ENCODE data around the gene NFAM1.
A peak's percentile ranks its signal among the peaks of the same experiment; 100 is the strongest.

NFAM1 gene

DNA sequence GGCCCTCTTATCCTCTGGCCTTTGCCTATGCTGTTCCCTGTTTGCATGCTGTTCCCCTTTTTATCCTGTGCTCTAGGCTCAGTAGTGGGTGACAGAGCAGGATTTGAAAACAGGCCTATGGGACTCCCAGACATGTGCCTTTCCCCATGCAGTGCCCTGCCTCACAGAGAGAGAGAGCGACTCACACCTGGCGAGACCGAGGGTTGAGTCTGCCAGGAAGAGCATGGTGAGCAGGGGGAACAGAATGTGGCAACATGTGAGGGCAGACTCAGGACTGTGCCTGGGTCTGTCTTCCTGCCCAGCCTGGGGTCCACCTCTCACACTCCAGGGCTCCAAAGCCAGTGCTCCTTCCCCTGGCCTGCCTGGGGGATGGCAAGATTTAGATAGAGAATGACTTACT is 75.0 kb downstream of the NFAM1 start:
- DNase-seq = no peak

DNA sequence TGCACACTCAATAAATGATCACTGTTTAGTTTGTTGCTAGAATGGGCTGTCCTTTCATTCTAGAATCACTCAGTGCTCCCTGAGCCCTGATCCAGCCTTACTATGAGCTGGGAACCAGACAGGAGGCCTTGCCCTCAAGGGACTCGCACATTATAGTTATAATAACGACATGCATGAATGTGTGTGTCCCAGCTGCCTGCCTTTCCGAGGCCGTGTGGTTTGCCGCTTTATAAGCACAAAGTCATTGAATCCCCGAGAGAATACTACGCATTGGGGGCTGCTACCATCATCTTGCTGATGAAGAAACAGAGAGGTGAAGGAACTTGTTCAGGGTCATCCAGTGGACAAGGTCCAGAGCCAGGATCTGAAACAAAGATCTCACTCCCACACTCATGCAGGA is 75.7 kb downstream of the NFAM1 start:
- DNase-seq = no peak

DNA sequence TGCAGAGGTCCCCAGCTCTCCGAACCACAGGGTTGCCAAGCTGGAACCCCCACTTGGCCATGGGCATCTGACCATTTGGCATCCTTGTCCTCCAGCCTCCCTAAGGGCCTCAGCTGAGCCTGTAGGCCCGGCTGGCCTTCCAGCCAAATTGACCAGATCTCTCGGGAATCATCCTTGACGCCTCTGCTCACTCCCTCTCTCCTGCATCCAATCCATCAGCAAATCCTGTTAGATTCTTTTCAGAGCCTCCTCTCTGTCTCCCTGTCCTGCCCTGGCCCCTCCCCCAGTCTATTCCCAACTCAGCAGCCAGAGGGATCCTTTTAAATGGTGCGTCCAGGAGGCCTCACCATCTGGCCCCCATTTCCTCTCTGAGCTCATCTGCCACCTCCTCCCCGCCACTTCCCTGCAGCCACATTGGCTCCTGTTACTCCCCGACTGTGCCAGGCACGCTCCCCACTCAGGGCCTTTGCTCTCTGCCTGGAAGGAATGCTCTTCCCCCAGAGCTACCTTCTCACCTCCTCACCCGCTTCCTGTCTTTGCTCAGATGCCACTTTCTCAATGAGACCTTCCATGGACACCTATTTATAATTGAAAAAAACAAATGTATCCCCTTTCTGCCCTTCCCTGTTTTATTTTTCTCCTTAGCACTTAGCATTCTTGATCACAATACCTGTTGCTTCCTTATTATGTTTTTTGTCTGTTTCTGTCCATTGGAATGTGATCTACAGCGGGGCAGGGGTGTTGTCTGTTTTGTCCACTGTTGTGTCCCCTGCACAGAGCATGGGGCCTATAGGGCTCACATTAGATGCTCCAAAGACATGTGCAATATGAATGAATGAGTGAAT is 78.1 kb downstream of the NFAM1 start:
- peak; percentile 90 for DNase-seq

DNA sequence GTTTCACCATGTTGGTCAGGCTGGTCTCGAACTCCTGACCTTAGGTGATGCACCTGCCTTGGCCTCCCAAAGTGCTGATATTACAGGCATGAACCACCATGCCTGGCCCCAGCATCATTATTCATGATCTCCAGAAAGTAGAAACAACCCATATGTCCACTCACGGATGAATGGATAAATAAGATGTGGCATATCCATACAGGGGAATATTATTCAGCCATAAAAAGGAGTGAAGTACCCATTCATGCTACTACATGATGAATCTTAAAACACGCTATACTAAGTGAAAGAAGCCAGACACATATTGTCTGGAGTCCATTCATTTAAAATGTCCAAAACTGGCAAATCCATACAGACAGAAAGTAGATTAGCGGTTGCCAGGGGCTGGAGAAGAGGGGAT is 81.8 kb downstream of the NFAM1 start:
- no peak for DNase-seq

DNA sequence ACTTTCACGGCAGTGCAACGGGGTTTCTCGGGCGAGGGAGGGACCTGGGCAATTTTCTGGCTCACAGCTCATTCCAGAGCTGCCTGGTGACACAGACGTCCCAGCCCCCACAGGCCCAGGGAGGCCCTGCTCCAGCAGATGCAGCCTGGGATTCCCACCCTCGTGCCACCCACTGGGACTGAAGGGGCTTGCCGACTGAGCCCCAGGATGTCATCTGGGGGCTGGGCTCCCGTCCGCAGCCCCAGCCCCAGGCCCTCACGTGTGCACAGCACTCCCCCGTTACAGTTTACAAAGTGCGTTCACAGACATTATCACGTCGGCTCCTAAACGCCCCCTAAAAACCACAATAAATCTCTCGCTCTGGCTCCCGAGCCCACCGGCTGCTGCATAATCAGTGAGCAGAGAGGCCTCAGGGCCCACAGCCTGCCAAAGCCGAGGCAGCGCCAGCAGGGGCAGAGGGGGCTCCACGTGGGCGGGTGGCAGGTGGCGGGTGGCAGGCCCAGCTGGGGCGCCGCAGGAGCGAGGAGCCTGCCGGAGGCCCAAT is 84.8 kb downstream of the NFAM1 start:
- peak; percentile 59 for DNase-seq

DNA sequence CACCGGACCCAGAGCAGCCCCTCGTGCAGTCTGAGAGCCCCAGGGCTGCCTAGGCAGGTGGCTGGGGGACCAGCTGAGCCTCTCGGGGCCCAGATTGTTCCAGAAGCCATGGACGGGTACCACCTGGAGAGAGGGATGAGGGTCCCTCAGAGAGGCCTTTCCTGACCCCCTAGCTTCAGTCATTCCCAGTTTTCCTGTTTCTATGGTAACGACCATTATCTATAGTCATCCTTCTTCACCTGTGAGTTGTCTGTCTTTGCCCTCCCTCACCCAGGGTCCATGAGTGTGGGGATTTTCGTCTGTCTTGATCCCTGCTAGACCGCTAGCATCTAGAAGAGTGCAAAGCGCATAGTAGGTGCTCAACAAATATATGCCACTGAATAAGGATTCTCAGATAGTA is 85.5 kb downstream of the NFAM1 start:
- DNase-seq = no peak

DNA sequence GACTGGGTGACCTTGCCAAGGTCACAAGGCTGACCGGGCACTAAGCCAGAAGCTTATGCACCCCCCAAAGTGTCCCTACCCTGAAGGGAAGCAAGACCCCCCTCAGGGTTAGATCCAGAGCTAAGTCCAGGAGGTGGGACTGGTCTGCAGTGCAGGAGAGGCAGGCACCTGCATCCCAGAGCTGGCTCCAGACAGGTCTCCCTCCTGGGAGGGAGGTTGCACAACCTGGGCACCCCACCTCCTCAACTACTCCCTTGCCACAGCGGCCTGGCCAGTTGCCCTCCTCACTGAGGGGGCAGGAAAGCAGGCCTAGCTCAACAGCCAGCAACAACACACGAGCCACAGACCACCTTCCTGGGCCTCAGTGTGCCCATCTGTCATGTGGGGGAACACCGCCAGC is 86.7 kb downstream of the NFAM1 start:
- DNase-seq = no peak

DNA sequence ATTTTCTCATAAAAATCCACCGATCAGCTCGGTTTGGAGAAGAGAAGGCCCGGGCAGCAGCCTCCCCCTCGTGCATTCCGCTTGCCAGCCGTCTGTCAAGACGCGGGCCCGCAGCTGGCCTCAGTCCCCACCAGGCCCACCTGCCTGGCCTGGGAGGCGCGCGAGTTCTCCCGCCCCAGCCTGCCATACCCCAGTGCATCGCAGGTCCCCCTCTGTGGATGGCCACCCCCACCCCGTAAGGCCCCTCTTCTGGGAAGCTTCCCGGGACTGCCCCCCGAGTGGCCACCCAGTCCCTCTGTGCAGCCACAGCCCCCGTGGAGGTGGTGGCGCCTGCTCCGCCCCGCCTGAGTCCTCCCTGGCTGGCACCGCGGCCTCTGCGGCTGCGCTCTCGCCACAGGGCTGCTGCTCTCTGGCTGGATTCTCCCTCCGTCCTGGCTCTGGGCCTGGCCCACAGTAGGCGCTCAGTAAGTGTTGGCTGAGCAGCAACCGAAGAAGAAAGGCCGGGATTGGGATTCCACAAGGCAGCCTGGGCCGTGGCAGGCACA is 87.8 kb downstream of the NFAM1 start:
- peak; percentile 95 for DNase-seq

DNA sequence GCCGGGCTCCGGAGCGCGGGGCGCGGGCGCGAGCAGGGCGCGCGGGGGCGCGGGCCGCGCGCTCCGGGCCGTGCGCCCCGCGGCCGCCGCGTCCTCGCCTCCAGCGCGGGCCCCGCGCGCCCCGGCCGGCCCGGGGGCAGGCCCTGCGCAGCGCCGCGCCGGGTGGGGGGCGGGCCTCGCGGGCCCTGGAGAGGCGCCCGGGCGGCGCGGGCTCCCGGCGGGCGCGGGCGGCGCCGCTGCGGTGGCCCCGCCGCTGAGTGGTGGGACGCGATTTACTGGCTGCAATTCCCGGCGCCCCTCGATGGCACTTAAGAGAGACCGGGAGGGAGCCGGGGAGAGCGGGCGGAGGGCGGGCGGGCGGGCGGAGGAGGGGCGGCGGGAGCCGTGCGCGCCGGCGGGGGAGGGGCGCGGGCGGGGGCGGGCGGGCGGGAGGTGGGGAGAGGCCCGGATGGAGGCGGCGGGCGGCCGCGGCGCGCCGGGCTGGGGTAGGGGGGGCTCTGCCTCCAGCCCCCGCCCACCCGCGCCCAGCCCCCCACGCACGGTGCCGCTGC is 88.6 kb downstream of the NFAM1 start:
- DNase-seq = no peak

DNA sequence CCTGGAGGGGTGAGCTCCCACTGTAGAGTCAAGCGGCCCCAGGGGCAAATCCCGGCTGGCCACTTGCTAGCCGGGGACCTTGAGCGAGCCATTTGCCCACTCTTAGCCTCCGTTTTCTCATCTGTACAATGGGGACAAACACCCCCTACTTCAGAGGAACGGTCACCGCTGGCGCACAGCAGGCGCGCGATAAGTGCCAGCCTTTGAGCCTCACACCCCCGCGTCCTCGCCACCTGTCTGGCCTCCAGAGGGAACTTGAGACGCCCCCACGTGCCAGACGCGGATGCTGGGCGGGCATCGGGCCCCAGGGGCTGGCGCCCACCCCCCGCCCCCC is 89.1 kb downstream of the NFAM1 start:
- DNase-seq = no peak

DNA sequence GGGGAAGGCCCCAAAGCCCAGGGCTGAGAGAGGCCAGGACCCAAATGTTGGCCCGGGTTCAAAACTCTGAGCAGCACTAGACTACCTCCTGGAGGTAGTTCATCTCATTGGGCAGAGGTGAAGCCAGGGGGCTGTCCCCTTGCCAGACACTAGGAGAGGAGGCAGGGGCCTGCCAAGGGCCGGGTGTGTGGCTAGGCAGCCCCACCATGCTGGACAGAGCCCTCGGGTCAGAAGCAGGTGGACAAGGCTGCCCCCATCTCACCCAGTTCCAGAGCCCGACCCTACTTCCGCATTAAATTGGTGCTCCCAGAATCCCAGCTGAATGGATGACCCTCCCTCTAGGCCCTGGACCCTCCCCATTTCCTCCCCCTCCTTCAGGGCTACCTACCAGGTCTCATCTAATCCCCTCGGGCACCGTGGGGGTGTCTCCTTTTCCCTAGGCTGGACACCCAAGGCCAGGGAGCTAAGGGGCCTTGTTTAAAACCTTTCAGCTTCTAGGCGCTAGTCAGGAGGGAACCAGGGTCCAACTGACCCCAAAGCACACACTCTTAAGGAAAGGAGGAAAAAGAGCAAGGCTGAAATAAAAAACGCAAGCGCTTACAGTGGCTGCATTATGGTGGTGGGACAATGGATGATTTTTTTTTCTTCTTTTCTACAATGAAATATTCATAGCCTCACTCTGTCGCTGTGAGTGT is 89.6 kb downstream of the NFAM1 start:
- peak; percentile 5 for DNase-seq

DNA sequence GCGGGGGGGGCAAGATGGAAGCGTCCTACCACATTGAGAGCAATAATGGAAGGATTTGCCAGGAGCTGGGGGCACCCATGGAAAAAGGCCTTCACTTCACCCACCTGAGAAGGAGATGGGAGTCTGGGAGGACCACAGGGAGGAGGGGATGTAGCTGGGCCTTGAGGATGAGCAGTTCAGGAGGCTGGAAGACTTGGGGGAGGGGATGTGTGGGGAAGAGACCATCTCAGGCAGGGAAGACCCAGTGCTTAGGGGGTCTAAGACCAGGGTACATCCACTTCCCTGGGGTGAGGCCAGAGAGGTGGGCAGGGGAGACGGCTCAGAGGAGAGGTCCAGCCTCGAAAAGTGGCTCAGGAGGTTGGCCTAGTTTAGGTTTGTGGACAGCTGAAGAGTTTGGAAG is 90.4 kb downstream of the NFAM1 start:
- no peak for DNase-seq

DNA sequence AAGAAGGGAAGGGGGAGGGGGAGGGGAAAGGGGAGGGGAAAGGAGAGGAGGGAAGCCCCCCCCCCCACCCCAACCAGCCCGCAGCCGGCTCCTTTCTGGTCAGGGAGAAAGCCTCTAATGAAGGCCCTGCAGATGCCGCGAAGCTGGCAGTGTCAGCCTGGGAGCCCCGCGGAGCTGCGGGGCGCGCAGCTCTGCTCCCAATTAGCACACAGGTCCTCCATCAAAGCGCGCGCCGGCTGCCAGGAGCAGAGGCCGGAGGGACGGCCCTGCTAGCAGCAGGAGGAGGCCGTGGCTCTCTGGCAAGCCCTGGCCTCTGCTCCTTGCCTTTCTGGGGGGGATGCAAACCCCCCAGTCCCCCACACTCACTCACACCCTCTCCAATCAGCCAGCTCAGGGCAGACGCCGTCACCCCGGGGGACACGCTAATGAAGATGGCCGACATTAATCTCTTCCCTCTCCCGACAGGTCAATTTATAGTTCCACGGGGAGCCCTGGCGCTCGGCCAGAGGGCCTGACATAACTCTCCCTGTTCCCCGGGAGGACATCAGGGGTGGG is 91.3 kb downstream of the NFAM1 start:
- peak; percentile 65 for DNase-seq

DNA sequence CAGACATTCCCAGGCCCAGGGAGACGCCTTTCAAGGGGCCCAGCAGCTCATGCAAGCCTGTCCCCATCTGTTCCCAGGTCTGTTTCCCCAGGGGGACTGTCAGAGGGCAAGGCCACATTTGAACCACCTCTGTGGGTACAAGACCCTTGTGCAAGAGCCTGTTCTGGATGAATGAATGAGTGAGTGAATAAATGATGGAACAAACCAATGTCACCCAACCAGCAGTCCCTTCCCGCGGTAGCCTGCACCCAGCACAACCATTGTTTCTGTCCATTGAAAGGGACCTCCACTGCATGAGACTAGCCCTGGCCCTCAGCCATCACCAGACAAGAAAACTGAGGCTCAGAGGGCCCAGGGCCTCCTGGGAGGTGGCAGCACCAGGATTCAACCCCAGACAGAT is 92.1 kb downstream of the NFAM1 start:
- DNase-seq = no peak

DNA sequence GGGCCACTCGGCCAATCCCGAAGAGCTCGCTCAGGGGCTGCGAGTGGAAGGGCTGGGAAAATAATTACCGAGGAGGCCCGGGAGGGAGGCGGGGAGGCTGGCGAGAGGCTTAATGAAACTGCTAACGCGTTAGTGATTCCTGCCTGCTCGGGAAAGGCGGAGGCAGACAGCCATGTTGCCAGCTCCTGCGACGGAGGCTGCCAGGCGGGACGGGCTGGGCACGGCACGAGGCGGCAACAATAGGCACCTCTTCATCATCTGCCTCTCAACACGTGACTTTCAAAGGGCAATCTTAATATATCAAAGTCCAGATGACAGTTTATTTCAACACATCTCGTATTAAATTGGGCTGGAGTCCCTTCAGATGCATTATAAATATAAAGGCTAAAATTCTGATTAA is 93.7 kb downstream of the NFAM1 start:
- no peak for DNase-seq

DNA sequence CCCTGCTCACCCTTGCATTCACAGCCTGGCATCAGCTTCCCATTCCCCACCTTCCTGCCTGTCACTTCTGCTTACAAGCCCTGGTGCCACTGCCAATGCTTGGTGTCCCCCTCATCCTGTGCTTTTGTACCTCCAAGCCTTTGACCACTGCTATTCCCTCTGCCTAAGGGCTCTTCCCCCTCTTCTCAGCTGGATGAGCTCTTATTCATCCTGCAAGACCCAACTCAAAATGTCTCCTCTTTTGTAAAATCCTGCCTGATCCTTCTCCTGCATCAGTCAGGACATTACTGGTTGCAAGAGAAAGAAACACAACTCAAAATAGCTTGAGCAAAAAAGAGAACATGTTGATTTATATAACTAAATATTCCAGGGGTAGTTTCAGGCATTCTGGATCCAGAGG is 94.8 kb downstream of the NFAM1 start:
- DNase-seq = no peak

DNA sequence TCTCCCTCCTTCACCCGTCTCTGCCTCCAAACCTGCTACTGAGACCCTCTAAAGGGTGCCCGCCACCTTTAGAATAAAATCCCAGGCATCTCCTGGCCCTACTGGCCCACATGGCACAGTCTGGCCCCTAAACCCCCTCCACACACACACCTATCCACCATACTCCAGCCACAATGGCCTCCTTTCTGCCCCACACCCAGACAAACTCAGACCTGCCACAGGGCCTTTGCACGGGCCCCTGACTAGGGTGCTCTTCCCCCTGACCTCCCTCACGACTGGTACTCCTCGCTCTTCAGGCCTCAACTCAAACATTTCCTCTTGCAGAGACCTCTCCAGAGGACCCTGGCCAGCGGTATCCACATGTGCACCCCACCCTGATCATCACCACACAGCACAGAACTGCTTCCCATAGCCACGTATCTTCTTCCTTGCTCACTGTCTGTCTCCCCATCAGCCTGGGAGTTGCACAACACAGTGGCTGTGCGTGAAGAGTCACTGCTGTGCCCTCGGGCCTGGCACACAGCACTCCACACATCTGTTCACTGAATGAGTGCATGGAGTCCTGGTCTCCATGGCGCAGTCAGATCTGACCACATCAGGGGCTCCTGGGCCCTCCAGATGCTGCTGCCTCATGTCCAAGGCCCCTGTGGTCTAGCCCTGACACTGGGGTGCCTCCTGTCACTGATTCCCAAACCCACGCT is 95.5 kb downstream of the NFAM1 start:
- DNase-seq = no peak

DNA sequence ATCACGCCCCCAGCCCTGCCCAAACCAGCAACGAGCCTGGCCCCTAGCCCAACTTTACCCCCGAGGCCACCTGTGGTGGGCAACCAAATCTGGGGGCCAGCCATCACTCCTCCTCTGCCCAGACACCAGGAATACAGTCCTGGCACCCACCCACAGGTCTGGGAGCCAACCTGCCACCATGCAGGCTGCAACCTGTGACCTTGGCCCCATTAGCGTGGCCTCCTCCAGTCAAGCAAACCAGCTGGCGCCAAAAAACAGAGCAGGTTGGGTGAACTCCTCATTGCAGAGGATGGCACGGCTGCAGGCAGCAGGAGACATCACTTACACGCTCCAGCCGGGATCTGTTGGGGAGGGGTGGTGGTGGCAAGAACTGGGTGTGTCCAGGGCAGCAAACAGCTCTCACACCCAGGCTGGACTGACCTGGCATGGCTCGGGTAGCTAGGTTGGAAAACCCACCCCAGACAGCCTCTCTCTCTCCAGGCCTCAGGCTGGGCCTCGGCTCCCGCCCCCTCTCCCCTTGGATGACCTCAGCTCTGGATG is 96.3 kb downstream of the NFAM1 start:
- peak; percentile 18 for DNase-seq

DNA sequence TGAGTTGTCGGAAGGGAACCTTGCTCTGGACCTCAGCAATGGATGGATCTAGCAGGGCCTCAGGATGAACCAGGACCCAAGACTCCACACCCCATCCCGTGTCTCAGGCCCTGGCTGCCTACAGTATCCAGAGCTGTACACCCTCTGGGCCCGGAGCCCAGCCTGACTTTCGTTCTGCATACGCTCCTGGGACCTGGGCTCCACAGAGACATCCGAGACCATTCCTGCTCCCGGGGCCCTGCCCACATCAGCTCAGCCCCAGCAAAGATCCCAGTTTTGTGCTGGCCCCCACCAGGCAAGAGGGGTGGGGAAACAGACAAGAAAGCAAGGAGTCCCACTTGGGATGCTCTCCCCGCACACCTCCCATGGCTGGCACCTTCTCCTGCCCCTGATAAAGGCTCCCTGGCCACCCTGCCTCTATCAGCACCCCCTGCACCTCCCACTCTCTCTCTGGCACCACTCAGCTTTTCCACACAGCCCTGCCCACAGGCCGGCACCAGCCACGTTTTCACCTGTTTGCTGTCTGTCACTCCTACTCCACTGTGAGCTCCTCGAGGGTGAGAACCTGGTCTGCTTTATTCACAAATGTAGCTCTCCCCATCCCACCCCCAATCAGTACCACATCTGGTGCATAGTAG is 97.2 kb downstream of the NFAM1 start:
- no peak for DNase-seq

DNA sequence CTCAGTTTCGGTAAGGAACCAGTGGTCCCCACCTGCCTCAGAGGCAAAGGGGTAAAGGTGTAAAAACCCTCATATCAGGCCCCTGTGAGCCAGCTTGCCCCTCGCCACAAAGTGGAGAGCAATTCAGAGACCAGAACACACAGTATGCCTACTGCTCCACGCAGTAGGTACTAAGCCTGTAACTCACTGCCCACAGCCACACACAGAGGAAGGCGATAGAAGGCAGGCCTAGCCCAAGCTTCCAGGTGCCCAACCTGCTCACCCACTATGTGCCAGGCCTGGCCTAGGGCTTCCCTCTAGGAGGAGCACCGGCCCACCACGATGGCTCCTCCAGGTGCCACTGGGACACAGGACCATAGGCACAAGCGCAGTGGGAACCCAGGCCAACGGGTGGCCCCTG is 98.7 kb downstream of the NFAM1 start:
- DNase-seq = no peak

DNA sequence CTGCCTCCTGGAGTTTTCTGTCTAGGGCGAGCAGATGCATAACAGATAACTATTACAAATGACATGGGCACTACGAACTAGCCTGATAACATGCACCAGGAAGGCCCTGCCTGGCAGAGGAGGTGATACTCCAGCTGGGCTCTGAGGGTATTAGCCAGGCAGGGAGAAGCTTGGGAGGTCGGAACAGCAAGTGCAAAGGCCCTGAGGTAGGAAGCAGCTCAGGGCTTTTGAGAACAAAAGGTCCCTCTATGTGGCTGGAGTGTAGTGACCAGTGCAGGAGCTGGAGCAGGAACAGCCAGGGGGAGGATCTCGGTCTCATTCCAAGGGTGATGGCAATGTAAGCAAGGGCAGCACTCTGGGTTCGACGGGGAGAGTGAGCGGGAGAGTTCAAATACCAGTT is 100.1 kb downstream of the NFAM1 start:
- DNase-seq = no peak

DNA sequence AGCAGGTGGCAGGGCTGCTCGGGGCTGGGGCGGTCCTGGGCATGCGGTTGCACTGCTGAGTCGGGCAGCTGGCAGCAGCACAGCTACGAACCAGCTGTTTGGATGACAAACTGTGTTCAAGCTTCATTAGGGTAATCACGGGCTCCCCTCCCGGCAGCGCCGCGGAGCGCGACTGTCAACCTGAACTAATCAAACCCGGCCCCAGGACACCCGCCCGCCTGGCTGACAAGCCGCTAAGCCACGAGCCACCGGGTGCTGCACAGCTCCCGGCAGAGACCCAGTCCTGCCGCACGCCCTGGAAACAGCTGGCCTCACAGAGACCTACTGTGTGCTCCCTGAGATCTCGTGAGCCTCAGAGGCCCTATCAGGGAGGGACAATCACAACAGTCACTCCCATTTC is 101.2 kb downstream of the NFAM1 start:
- peak; percentile 22 for DNase-seq
